Heart left ventricle (tissue), 13 donors: Measurements from ENCODE around the gene KIF26B.

Experiments
- CTCF ChIP-seq, 12 donors: fragments of 200-600 bp; sonication (generic) in 4 of 12; IDR thresholded peaks; one replicate each; pipeline versions ENCODE4 v1.5.0 to v1.8.0; 2018 to 2022; ENCODE audit warnings: antibody characterized with exemption in 12 of 12, mild to moderate bottlenecking in 5 of 12
- POLR2A ChIP-seq, 2 donors: fragments of 450-650 bp; IDR thresholded peaks; one replicate each; pipeline ENCODE4 v1.6.1; 2017; ENCODE audit warnings: antibody characterized with exemption in 2 of 2, mild to moderate bottlenecking in 2 of 2, moderate library complexity in 2 of 2
- donor health status: ischemic (EF 13 %, LVEDD 7.1; RV severe dilation, severe dysfunction).
- donor health status: DM: no; HTN: yes; CAD: no.
- donor health status: DM: no; HTN: no; CAD: no.
- donor health status: ischemic (EF 25% LVEDD 6.9; RV normal size, moderate dysfunction).
- donor health status: ischemic (EF 25% LVEDD 5.7; RV mildly dilated, moderate dysfunction).
- donor health status: ischemic (EF 35%, LVEDD 5.7; RV mildly dilated, moderate dysfunction).
- donor health status: nonischemic (EF 11% LVEDD 7.7; RV severe dilation, severe dysfunction).
- donor health status: DM: yes; HTN: yes; CAD: no.
- donor health status: PGD.
- donor health status: ischemic (EF 29% LVEDD 5.4; RV normal size, mild dysfunction).
- donor health status: nonischemic (EF 23%, LVEDD 6.1; RV moderate dilation, normal function).

GRCh38 chr1:245327360-245327759 lies 172.6 kb downstream of the KIF26B start:
- no peak for TF ChIP-seq POLR2A (IDR thresholded peaks at IDR 0.05)
- no peak for TF ChIP-seq CTCF (IDR thresholded peaks at IDR 0.05)
